GM18505 (cell line): ENCODE data around the gene FBXL19.

Experiments used
- ATAC-seq: cut with Tn5 transposase; IDR thresholded peaks from one replicate; pipeline ENCODE4 v1.9.1; 2021; ENCODE audit not compliant: unreplicated experiment
- POLR2A ChIP-seq: IDR thresholded peaks from 4 replicates; pipeline ENCODE4 v1.6.1; 2011; ENCODE audit warnings: borderline replicate concordance; ENCODE audit not compliant: insufficient read depth, insufficient read length; ENCODE audit errors: extremely low read depth

The FBXL19 gene

GRCh38 chr16:30983289-30983889 is 60.0 kb downstream of the FBXL19 start:
- no peak for TF ChIP-seq POLR2A
- no peak for ATAC-seq

GRCh38 chr16:30983898-30984610 is 60.7 kb downstream of the FBXL19 start:
- no peak for TF ChIP-seq POLR2A
- ATAC-seq: no peak

GRCh38 chr16:30984669-30985400 is 61.5 kb downstream of the FBXL19 start, which contains the start of gene HSD3B7:
Gene HSD3B7 (plus strand): TSS chr16:30985207. CDS start chr16:30985659, 452 bp downstream.
- no peak for ATAC-seq
- no peak for TF ChIP-seq POLR2A

GRCh38 chr16:30985401-30986128 is 62.2 kb downstream of the FBXL19 start:
- no peak for TF ChIP-seq POLR2A
- ATAC-seq: no peak

- ATAC-seq: no peak
- no peak for TF ChIP-seq POLR2A
Measured at GRCh38 chr16:30986129-30986991, 63.0 kb downstream of the FBXL19 start.

- TF ChIP-seq POLR2A: no peak
- no peak for ATAC-seq
Measured at GRCh38 chr16:30987581-30988190, 64.3 kb downstream of the FBXL19 start.

GRCh38 chr16:30989469-30990047 is 66.2 kb downstream of the FBXL19 start:
- ATAC-seq: no peak
- TF ChIP-seq POLR2A: no peak

GRCh38 chr16:30990105-30990504 is 66.7 kb downstream of the FBXL19 start:
- TF ChIP-seq POLR2A: no peak
- ATAC-seq: no peak

- TF ChIP-seq POLR2A: no peak
- ATAC-seq: no peak
Measured at GRCh38 chr16:30991052-30991451, 67.7 kb downstream of the FBXL19 start.

GRCh38 chr16:30992276-30992780 is 69.0 kb downstream of the FBXL19 start:
- no peak for ATAC-seq

More at GRCh38 chr16:30992276-30992780, 69.0 kb downstream of the FBXL19 start:
- TF ChIP-seq POLR2A: no peak
